Measurements from ENCODE around the gene PLEKHG1.

DNA sequence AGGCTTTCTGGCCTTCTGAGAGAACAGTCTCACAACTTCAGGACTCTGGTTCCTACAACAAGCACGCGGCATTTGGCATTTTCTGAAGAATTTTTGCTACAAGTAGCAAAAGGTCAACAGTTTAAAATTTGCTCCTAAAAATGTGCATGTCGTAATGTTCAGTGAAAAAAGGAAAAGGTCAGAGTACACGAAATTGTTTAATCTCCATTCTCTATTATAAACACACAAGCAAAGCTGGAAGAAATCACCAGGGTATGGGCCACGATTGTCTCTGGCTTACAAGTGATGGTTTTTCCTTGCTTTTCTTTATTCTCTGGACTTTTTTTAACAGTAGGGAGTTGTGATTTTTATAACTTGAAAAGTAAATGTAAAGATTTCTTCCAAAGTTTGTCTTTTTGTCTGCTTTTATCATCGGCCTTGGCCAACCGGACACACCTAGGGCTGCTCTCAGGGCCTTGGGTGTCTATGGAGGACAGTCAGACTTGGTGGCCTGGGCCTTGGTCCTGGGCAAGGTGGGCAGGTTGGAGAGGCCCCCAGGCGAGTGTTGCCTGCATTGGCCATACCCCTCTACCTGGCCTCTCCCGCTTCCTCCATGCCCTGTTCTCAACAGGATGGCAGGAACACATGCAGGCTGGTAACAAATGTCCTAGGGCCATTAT, 32.4 kb downstream of the PLEKHG1 start:
- TF ChIP-seq POLR2AphosphoS5 (IDR thresholded peaks at IDR 0.05) (no peak), CTCF (IDR thresholded peaks at IDR 0.05) (no peak), POLR2A (IDR thresholded peaks at IDR 0.05) (no peak)
